GM18508 (cell line): ENCODE results near the gene TMEM242.
"Not testable (repeated sequence)": the region's sequence is repeated elsewhere in the genome, so short reads cannot be mapped to it uniquely, and the experiment has no call there.

Experiments
- ATAC-seq: cut with Tn5 transposase; IDR thresholded peaks from one replicate; pipeline ENCODE4 v1.9.1; 2021; ENCODE audit warnings: moderate number of reproducible peaks; ENCODE audit not compliant: insufficient read depth, unreplicated experiment

TMEM242 gene

DNA sequence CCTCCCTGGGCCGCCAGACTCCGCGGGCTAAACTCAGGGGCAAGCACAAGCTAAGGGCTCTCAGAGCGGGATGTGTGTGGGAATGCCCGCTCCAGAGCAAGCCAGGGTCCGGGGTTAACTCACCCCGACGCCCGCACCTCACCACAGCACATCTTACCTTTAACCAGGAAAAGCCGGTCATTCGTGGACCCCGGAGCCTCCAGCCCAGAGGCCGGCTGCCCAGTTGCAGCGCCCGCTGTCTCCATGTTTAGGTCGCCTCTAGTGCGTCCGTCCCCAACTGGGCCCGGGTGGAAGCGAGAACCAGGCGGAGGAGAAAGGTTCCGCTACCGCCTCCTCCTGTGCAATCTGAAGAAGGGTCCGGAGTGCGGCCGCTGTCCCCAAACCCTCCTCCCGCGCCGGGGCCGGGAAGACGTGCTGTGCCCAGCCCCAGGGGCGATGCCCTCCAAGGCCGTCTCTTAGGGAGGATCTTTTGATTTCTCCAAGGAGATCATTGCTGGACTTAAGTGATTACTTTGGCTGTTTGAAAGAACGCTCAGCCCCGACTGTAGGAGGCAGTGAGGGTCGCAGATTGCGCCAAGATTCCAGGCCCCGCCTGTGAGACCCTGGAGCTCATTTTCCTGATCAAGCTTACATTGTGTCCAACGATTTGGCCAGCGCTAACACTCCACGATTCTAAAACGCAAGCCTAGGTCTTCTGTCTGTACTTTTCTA lies at the start of gene TMEM242:
Gene TMEM242, minus strand, starts transcription at position 265 of the 711 bp plus-strand sequence. Its CDS starts 20 bp downstream, at position 245.
- ATAC-seq: peak; percentile 69

DNA sequence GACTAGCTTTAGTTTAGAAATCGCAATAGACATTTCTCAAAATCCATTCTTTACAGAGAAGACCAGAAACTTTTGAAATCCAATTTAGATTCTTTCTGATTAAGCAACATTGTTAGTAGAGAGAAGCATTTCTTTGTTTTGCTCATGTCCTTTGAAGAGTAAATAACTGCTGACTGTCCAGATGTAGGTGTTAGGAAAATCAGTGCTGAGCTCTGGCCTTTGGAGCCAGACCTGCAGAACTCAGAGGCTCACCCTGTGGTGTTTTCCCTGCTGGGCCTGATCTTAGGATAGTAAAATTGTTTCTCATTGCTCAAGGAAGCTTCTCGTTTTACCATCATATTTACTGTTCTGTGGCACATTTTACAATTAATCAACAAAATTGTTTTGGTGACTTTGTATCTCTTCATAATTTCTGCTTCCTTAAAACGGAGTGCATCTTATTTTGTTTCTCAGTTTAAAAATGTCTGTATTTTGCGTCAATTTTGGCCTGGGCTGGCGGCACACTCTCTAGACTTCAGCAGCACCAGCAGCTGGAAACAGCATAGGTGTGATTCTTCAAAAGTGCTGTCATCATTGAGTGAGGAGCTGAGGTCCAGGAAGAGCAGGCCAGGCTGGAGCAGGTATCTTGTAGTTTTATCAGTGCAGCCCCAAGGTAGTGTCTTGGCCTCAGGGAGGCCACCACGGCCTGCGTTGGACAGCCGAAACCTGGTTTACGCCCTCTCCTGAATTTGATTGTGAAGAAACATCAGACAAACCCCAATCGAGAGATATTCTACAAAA lies 49.4 kb upstream of the TMEM242 start:
- ATAC-seq: no peak

DNA sequence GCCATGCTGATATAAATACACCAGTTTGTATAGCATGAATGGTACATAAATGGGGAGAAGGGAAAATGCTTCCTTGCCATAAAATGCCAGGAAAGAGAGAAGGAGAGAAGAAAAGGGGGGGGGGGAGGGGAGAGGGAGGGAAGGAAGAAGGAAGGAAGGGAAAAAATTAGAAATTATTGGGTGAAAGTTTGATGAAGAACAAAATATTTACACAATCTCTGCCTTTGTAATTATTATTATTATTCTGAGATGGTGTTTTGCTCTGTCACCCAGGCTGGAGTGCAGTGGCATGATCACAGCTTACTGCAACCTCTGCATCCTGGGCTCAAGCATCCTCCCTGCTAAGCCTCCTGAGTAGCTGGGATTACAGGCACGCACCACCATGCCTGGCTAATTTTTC lies 47.4 kb upstream of the TMEM242 start:
- no peak for ATAC-seq

DNA sequence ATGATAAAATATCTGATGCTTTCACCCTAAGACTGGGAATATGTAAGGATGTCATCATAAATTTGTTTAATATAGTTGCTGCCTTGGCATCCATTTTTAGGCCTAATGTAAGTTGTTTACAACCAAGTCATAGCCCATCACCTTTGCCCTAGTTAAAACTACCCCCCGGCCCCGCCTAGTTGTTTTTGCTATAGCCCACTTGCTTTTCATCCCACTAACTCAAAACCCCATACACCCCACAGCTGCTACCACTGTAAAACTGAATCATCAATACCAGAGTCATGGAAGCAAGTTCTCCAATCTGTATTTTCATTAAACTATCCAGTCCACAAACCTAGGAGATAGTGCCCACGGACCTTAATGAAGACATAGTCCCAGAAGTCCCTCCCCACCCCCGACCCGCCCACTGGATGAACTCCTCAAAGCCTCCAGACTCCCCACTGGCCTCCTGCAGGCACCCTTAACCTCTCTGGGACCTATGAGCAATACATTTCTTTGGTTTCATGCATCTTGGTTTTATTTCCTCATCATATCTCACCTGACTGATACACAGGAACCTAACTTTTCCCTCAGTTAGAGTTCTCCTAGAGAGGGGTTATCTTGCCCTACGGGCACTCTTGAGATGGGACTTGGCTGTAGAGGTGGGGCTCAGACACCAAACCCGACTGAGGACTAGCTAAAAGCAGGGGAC lies 45.2 kb upstream of the TMEM242 start:
- no peak for ATAC-seq

DNA sequence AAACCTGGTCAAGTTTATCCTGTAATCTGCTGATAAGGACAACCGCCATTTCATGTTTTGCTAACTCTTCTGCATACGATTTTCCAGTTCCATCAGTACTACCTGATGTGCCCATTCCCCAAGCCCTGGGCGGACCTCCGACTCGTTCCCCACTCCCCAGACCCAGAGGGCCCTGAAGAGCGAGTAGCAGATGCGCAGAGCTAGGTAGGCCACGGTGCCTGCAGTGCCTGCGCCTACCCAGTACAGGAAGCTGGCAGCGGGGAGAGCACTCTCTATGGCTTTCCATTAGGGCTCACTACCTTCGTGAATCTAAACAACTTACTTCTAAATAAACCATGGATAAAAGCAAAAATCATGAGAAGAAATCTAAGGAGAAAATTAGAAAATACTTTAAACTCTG lies 43.3 kb upstream of the TMEM242 start:
- no peak for ATAC-seq

DNA sequence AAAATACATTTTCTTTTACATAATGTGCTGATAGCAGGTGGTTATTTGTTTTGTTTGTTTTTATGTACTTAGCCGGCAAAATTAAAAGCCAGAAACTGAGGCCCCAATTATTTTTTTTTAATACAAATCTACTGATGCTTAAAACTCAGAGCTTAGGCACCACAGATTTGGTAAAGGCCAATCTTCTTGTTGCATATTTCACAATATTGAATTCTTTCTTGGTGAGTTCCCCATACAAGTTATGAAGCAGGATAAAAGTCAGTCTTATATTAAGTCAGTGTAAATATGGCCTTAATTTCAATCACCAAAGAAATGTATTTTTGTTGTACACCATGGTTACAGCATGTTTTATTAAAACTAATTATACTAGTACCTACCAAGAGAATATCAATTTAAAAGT lies 41.4 kb upstream of the TMEM242 start:
- no peak for ATAC-seq

DNA sequence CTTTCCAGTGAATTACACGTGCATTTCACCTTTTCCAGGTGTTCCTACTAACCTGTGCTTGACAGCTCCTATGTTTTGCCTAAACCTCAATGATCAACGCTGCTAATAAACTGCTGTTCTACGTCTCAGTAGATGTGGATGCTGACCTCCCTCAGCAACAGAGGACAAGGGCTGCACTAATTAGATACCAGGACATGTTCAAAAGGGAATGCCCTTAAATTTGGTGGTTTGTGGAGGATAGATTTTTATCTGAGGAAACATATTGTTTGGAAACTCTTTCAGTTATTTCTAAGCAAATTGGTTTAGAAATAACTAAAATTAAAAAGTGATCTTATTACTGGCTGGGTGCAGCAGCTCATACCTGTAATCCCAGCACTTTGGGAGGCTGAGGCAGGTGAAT lies 38.6 kb upstream of the TMEM242 start:
- ATAC-seq: no peak

DNA sequence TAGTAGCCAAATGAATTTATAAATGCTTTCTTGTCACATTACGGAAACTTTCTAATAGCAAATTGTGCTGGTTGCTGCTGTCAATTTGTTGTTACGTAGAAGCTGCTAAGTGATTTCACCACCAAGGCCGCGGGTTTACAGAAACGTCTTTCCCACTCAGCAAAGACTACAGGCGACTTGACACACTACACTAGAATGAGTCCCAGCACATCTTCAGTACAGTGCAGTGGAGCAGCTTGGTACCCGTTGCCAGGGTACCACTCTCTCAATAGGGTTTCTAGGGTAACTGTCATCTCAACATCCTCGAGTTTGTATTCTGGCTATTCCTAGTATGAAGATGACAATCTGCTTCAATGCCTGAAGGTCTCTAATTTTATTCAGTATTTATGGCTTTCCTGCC lies 35.0 kb upstream of the TMEM242 start:
- no peak for ATAC-seq

DNA sequence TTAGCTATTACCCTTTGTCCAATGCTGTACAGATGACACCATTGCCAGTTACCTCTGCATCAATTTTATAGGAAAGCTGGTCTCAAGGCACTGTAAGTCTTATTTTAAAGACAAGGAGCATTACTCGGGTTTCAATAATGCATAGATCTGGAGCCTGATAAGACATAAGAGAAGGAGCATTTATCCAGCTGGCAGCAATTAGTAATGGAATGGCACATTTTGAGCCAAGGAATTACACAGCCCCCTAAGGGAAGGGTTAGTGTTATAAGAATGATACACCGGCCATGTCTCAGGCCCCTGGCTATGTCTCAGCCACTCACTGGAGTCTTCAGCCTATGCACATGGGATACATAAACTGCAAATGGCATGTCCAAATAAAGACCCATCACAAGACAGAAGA lies 23.1 kb upstream of the TMEM242 start:
- no peak for ATAC-seq

DNA sequence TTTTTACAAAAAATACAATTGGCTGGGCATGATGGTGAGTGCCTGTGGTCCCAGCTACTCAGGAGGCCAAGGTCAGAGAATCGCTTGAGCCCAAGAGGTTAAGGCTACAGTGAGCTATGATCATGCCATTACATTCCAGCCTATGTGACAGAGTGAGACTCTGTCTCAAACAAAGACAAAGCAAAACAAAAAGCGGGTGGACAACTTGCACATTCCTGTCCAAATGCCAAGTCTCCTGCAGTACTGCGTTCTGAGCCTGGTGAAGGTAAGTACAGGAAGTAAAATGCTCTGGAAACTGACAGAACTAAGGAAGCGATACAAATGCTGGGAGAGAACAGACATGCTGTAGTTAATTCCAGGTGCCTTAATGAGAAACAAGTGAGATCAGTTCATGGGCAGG lies 20.4 kb upstream of the TMEM242 start:
- ATAC-seq: no peak

DNA sequence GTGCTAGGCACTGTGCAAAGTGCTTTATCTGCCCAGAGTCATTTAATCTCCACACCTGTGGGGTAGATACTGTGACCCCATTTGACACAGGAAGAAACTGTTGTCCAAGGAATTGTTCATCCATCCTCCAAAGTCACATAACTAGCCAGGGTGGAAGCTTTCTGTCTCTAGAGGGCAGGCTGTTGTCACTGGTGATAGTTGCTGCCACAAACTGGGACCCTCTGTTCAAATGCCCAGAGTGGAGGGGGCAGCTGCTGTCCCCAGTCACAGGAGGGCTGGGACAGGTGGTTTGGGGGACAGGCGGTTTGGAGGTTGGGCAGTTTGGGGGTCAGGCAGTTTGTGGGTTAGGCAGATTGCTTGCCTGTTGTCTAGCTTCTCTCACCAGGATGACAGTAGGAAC lies 16.1 kb upstream of the TMEM242 start:
- ATAC-seq: no peak

DNA sequence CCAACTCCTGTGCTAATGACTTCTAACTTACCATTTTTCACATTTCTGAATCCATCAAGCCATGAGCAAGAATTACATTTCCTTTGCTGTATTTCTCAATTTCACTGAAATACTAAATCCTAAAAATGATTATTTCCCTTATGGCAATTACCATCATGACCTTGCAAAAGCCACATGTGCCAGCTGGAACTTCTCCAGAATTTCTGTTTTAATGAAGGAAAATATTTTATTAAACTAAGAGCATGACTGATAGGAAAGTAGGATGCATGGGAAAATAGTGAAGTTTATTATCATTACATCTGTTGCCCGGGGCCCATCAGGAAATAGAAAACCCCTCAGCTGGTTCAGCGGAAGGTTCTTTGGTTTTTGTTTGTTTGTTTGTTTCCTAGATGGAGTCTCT lies 14.4 kb upstream of the TMEM242 start:
- ATAC-seq: no peak

DNA sequence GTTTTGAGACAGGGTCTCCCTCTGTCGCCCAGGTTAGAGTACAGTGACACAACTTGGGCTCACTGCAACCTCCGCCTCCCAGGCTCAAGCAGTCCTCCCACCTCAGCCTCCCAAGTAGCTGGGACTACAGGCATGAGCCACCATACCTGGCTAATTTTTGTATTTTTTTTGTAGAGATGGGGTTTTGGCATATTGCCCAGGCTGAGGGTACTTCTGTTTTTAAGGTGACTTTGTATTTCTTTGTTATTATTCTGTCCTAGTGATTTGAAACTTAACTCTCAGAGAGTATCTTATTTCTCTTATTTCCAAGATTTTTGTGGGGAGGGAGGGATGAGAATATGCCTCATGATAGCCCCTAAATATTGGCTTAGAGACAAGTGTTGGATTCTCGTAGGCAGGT lies 14.0 kb upstream of the TMEM242 start:
- ATAC-seq: not testable (repeated sequence)

DNA sequence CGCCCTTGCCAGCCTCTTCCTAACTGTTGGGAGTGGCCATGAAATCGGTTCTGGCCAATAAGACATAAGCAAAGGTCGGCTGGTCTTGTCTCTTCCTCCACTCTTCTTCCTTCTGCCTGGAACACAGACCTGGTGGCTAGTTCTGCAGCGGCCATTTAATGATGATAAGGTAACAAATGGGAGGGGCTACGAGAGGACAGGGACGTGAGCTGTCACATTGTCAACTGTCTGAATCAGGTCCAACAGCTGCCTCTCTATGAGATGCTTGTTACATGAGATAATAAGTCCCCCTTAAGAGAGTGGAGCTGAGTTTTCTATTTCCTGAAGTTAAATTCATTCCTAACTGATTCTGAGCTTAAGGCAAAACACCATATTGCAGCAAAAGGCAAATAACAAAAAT lies 12.5 kb upstream of the TMEM242 start:
- ATAC-seq: no peak

DNA sequence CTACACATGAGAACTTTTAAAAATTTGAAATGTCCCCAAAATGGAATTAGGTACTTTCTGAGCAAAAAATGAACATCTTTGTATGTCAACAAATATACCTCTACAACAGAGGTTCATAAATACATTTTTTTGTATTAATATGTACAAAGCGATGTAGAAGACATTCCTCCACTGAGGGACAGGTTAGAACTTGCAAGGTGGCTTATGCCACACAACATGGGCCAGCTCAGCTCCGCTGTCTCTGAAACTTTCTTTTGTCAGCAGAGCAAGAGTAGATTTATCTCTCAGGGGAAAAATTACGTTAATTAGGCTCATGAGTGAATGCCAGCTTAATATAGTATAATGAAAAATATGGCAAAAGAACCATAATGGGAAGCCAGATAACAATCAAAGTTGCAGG lies 10.6 kb upstream of the TMEM242 start:
- ATAC-seq: no peak

DNA sequence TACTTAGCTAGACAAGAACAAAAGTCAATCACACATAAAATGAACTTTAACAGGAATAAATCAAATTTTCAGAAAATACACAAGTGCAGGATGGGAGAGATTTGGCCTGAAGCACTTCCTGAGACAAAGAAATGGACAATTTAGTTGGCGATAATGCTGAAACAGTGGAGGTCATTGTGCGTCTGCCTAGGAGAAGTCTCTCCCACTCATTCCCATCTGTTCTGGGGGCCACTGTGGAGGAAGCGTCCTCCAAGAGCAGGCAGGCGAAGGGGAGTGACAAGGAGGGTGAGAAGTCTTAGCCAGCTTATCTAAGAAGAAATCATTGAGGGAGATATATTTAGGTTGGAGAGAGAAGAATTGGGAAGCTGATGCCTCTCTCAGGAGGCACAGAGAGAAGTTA lies 10.2 kb upstream of the TMEM242 start:
- no peak for ATAC-seq

DNA sequence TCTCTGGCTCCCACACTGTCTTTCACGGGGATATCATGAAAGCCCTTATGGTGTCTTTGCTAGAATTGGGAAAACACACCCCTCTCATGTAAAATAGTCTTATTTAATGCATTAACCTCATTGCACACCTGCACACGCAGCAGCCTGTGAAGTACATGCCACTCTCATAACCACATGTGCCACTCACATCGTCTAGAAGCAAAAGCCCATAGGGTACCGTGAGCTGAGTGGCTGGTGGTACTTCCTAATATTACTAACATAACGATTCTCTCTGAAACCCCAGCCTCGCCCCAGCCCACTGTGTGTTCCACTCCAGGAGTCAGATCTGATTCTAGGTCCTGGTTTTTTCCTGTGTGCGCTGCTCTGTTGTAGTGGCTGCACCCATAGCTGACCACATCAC lies 9.5 kb upstream of the TMEM242 start:
- no peak for ATAC-seq

DNA sequence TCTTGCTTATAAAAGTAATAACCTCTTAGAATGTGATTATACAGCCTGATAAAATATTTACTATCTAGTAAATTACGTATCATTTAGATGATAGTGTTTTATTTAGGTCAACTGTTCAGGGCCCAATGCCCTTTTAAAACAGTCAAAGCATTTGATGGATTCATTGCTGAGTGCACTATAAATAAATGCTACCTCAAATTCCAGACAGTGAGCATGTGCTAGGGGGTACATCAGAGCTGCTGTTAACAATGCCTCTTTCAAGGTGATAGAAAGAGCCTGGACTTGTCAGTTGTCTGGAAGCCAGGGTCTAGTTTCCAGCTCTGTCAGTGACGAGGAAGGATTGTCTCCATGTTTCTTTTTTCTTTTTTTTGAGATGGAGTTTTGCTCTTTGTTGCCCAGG lies 7.5 kb upstream of the TMEM242 start:
- no peak for ATAC-seq

DNA sequence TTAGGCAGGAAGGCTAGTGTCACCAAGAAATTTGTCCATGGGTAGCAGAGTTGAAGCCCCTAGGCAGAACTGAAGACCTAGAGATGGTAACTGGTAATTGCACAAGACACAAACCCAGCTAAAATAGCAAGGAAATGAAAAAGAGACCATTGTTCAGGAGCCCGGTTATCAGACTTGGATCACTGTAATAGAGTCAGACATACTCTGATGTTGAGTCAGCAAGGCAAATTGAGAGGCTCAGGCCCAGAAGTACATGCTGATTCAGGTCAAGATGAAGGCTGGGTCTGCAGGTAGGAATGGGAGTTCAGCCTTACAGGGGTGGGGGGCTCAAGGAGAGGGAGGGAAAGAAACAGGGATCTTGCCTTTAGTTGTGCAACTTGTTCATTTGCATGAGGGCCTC lies 6.5 kb upstream of the TMEM242 start:
- ATAC-seq: no peak

DNA sequence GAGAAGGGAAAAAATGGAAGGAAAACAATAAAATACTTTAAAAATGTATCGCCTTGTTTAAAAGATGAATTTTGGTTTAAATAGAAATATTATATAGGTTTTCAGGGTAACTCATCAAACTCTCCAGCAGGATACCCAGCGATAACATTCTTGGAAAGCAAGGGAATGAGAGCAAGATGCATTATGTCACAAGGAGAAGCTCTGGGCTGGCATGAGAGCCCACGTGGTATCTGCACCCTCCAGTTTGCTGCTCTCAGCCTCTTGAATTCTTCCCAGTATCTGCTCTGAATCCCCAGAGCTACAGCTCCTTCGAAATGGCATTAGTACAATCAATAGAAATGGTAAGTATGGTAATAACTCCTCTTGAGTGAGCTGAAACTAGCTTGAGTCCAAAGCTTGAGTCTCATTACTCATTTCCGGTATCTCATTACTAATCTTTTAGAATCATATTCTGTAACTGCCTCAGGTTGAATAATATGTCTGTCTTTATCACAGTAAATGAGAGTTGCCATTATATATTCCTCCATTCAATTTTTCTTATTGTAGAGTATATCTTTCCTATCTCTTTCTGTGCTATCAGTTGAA lies 4.9 kb upstream of the TMEM242 start:
- no peak for ATAC-seq

DNA sequence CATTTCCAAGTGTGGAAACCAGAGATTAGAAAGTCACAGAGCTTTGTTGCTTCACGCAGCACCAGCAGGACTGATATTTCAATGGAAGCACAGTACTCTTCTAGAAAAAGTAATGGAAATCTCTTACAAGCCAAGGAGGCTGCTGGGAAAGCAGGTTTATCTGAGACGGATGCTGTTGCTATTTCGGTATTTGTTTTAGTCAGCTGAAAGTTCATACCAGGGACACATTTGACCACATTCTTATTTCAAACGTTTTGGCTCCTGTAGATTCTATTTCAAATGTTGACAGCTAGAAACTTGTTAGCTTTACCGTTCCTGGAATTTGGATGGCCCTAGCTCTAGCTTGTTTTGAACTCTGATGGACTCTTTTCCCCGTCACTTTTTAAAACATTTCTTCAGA lies 3.7 kb upstream of the TMEM242 start:
- ATAC-seq: no peak
